Right atrium auricular region (tissue), 2 donors: Measurements from ENCODE around the gene CD6. TPM values are rescaled to one million over a fixed set of nuclear protein-coding genes. Genes with fewer than 3 reads are reported as not detected.

ENCODE experiments used
- DNase-seq: peaks from one replicate; pipeline ENCODE4 v3.0.0-alpha.2; 2019; ENCODE audit warnings: low spot score
- H3K27ac ChIP-seq, 2 donors: fragments of 200-600 bp; sonication (generic); 1 replicate in 1 of 2; 2 replicates in 1 of 2; pipeline ENCODE4 v1.5.1; 2016 to 2019
- H3K27me3 ChIP-seq, 2 donors: fragments of 200-600 bp; sonication (generic); one replicate each; pipeline versions ENCODE4 v1.5.1 to v1.6.0; 2017 to 2019
- H3K36me3 ChIP-seq: fragments of 200-600 bp; sonication (generic); one replicate; pipeline ENCODE4 v1.5.1; 2016
- H3K4me1 ChIP-seq, 2 donors: fragments of 200-600 bp; sonication (generic); one replicate each; pipeline versions ENCODE4 v1.5.1 to v1.6.0; 2017 to 2019
- H3K4me3 ChIP-seq, 2 donors: fragments of 200-600 bp; sonication (generic); 1 replicate in 1 of 2; 2 replicates in 1 of 2; pipeline ENCODE4 v1.5.1; 2017 to 2019; ENCODE audit warnings: mild to moderate bottlenecking in 1 of 2, moderate library complexity in 1 of 2
- H3K9me3 ChIP-seq, 2 donors: fragments of 200-600 bp; sonication (generic); one replicate each; pipeline ENCODE4 v1.5.1; 2019
- CTCF ChIP-seq, 2 donors: fragments of 200-600 bp; sonication (generic); IDR thresholded peaks; one replicate each; pipeline ENCODE4 v1.5.1; 2019; ENCODE audit warnings: antibody characterized with exemption in 2 of 2
- total RNA-seq, 2 donors: library from RNA; depleted of rRNA; stranded (reverse); fragments of >200 nt; gene quantifications; one replicate each; pipeline ENCODE4 v1.1.0, GENCODE V29; 2016

Gene CD6
- total RNA-seq, 2 donors from 2014 or later: 0.48 to 0.79 TPM

GRCh38 chr11:60944490-60945294 is 26.8 kb upstream of the CD6 start:
- H3K27ac ChIP-seq: no peak overlapping the region
- peaks cover 5% of the 10 kb centered on the region for H3K36me3 ChIP-seq
- no peak for TF ChIP-seq CTCF (IDR thresholded peaks at IDR 0.05)
- H3K4me1 ChIP-seq: peaks cover 0 to 6% of the 10 kb centered on the region in 2 donors
- H3K27me3 ChIP-seq: no peaks in the 10 kb centered on the region
- no peaks in the 10 kb centered on the region for H3K9me3 ChIP-seq
- H3K4me3 ChIP-seq: no peak overlapping the region
- no peak for DNase-seq

GRCh38 chr11:60945295-60945667 is 26.2 kb upstream of the CD6 start:
- no peak overlapping the region for H3K27ac ChIP-seq
- H3K9me3 ChIP-seq: no peaks in the 10 kb centered on the region
- peaks cover 5% of the 10 kb centered on the region for H3K36me3 ChIP-seq
- no peak overlapping the region for H3K4me3 ChIP-seq
- no peak for DNase-seq
- no peaks in the 10 kb centered on the region for H3K27me3 ChIP-seq
- peaks cover 0 to 11% of the 10 kb centered on the region in 2 donors for H3K4me1 ChIP-seq
- no peak for TF ChIP-seq CTCF (IDR thresholded peaks at IDR 0.05)

- no peaks in the 10 kb centered on the region for H3K9me3 ChIP-seq
- H3K27ac ChIP-seq: no peak overlapping the region
- peaks cover 5% of the 10 kb centered on the region for H3K36me3 ChIP-seq
- no peak overlapping the region for H3K4me3 ChIP-seq
- no peak for TF ChIP-seq CTCF (IDR thresholded peaks at IDR 0.05)
- DNase-seq: no peak
- peaks cover 0 to 18% of the 10 kb centered on the region in 2 donors for H3K4me1 ChIP-seq
- H3K27me3 ChIP-seq: no peaks in the 10 kb centered on the region
Measured at GRCh38 chr11:60946601-60947264, 24.7 kb upstream of the CD6 start.

GRCh38 chr11:60947700-60948099 is 23.8 kb upstream of the CD6 start:
- peaks cover 0 to 19% of the 10 kb centered on the region in 2 donors for H3K4me1 ChIP-seq
- H3K36me3 ChIP-seq: no peaks in the 10 kb centered on the region
- H3K27ac ChIP-seq: no peak overlapping the region
- no peak for TF ChIP-seq CTCF (IDR thresholded peaks at IDR 0.05)
- no peak for DNase-seq
- no peaks in the 10 kb centered on the region for H3K27me3 ChIP-seq
- no peak overlapping the region for H3K4me3 ChIP-seq
- no peaks in the 10 kb centered on the region for H3K9me3 ChIP-seq

GRCh38 chr11:60948250-60948649 is 23.2 kb upstream of the CD6 start:
- Histone ChIP-seq H3K4me3 (no peak overlapping the region), H3K9me3 (no peaks in the 10 kb centered on the region), H3K36me3 (no peaks in the 10 kb centered on the region), H3K27ac (no peak overlapping the region), H3K27me3 (no peaks in the 10 kb centered on the region), H3K4me1 (peaks cover 0 to 21% of the 10 kb centered on the region in 2 donors)
- no peak for DNase-seq
- no peak for TF ChIP-seq CTCF (IDR thresholded peaks at IDR 0.05)
